Pericardium fibroblast (primary cell): ENCODE results near the gene TRPV4. TPM values are rescaled to one million over a fixed set of nuclear protein-coding genes. Genes with fewer than 3 reads are reported as not detected.

ENCODE experiments used
- total RNA-seq: library from RNA; depleted of rRNA; stranded (reverse); fragments of >200 nt; gene quantifications from 2 replicates; pipeline ENCODE4 v1.2.3, GENCODE V29; 2015

The TRPV4 gene
- total RNA-seq = 1.1 and 1.9 TPM in 2 replicates

GRCh38 chr12:109833307-109834189, at the start of gene TRPV4:
TRPV4 (minus strand) TSS chr12:109833398; CDS start chr12:109814796, 18,602 bp downstream.

DNA sequence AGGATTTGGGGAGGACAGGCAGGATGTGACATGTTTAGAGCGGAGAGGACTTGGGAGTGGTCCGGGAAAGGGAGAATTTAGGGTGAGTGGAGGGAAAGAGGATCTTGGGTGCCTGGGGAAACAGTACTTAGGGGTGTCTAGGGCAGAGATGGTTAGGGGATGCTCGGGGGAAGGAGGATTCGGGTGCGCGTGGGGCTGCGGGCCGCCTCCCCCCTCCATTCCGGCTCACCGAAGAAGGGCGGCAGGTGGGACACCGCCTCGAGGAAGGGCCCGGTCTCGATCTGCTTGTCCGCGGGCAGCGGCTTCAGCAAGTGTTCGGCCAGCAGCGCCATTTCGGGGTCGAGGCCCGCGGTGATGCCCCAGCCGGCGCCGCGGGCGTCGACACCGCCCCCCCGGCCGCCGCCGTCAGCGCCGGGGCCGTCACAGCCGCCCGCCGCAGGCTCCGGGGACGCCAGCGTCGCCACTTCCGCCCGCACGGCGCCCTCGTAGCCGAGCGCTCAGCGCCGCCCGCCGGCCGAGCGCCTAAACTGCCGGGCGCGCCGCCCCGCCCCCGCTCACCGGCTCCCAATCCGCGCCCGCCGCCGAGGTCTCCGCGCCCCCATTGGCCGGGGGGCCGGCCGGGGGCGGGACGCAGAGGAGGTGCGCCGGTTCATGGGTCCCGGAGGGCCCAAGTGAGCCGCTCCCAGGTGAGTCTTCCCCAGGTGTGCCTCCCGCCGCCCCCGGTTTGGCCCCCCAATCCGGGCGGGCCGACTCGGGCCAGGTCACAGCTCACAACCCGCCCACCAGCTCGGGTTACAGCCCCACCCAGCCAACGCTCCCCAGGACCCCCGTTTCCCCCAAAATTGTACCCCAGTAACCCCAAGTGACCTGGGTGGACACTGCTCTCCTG, 47.1 kb upstream of the TRPV4 start, which contains the start of gene GLTP:
TSS of gene GLTP (minus strand) at position 499 of the 889 bp plus-strand sequence. CDS start at position 332, 167 bp downstream.

Other genes with a start within 250 kb of the TRPV4 start
- gene FAM222A, start 119.6 kb downstream of the TRPV4 start, total RNA-seq = 0.43 and 2.1 TPM in 2 replicates
- 24.2 and 33.6 TPM in 2 replicates for gene GLTP, start 47.1 kb upstream of the TRPV4 start, total RNA-seq
- gene TCHP, start 66.9 kb upstream of the TRPV4 start, total RNA-seq = 7.5 and 9.3 TPM in 2 replicates
- 14.2 and 22.8 TPM in 2 replicates for gene GIT2, start 163.0 kb upstream of the TRPV4 start, total RNA-seq
- gene ANKRD13A, start 166.0 kb upstream of the TRPV4 start, total RNA-seq = 69.2 and 76.4 TPM in 2 replicates
- gene C12orf76, start 215.1 kb upstream of the TRPV4 start, total RNA-seq = 6.8 and 14.1 TPM in 2 replicates